ENCODE data around the gene RABEP1. TPM values are rescaled to one million over a fixed set of nuclear protein-coding genes. Genes with fewer than 3 reads are reported as not detected.
"Not testable (repeated sequence)": the region's sequence is repeated elsewhere in the genome, so short reads cannot be mapped to it uniquely, and the experiment has no call there.

Gene RABEP1
- total RNA-seq, 1 donor from 2014 or later = 9.3 TPM

DNA sequence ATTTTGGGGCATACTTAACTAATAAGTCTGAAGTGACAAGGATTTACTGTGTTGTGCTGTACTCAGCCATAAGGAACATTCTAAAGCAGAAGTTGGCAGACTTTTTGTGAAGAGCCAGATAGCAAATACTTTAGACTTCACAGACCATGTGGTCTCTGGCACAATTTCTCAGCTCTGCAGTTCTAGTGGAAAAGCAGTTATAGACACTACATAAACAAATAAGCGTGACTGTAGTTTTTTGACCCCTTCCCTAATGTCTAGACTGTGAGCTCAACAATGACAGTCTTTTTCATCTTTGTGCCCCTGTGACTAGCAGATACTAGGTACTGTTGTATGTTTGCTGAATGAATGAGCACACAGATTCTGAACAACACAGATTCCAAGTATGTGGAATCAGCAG lies 142.8 kb downstream of the RABEP1 start:
- H3K27ac ChIP-seq = no peak overlapping the region
- intact Hi-C loops (cut with DNase I) = loop anchor here (5.0 kb wide), 1 partner anchor 42 kb away; the partner anchor contains the start of gene DHX33
- no peaks in the 10 kb centered on the region for H3K9me3 ChIP-seq
- H3K27me3 ChIP-seq = no peaks in the 10 kb centered on the region
- H3K4me3 ChIP-seq = no peak overlapping the region
- H3K4me1 ChIP-seq = peaks cover 3 to 4% of the 10 kb centered on the region in 2 donors
- H3K36me3 ChIP-seq = peaks cover 61 to 78% of the 10 kb centered on the region in 2 donors
- no peak for DNase-seq (ENCODE audit: low spot score in 2 of 2)
- no peak for TF ChIP-seq CTCF (IDR thresholded peaks at IDR 0.05)

- no peak for TF ChIP-seq CTCF (IDR thresholded peaks at IDR 0.05)
- H3K4me1 ChIP-seq = peaks cover under 1% of the 10 kb centered on the region in 2 donors
- no peaks in the 10 kb centered on the region for H3K27me3 ChIP-seq
- H3K9me3 ChIP-seq = no peaks in the 10 kb centered on the region
- no peak overlapping the region for H3K4me3 ChIP-seq
- H3K36me3 ChIP-seq = peaks cover 67 to 88% of the 10 kb centered on the region in 2 donors
- H3K27ac ChIP-seq = no peak overlapping the region
- intact Hi-C loops (cut with DNase I) = no loop called here
- no peak for DNase-seq (ENCODE audit: low spot score in 2 of 2)
Measured at GRCh38 chr17:5425826-5426225, 143.7 kb downstream of the RABEP1 start.

GRCh38 chr17:5429191-5429887 lies 147.3 kb downstream of the RABEP1 start:
- no peaks in the 10 kb centered on the region for H3K27me3 ChIP-seq
- no peaks in the 10 kb centered on the region for H3K9me3 ChIP-seq
- no peak for DNase-seq (ENCODE audit: low spot score in 2 of 2)
- H3K4me1 ChIP-seq = no peaks in the 10 kb centered on the region
- H3K36me3 ChIP-seq = peaks cover 79 to 99% of the 10 kb centered on the region in 2 donors
- H3K4me3 ChIP-seq = no peak overlapping the region
- intact Hi-C loops (cut with DNase I) = no loop called here
- TF ChIP-seq CTCF (IDR thresholded peaks at IDR 0.05) = no peak
- H3K27ac ChIP-seq = no peak overlapping the region

DNA sequence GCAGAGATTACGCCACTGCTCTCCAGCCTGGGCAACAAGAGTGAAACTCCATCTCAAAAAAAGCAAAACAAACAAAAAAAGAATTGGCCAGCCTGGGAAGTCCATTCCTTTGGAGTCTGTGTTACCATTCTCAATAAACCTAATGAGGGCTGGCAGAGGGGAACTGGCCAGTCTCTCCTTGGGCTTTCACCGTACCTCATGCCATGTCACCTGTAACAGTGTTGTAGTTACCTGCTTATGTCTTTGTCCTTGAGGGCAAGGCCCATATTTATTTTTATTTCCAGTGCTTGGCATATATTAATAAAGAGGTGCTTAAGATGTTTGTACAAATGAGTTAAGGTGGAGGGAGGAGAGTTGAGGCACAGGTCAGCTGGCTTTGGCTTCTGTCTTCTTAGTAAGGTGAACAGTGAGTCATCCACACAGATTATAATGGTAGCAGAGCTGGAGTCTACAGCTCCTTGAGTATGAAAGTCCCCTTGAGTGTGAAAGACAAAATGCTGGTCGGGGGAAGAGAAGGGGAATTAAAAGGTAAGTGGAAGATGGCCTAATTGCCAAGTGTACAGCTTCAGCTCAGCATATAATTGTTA lies 148.4 kb downstream of the RABEP1 start:
- Histone ChIP-seq H3K27me3 (no peaks in the 10 kb centered on the region), H3K4me1 (no peaks in the 10 kb centered on the region), H3K9me3 (no peaks in the 10 kb centered on the region), H3K4me3 (no peak overlapping the region), H3K27ac (no peak overlapping the region), H3K36me3 (peaks cover 78 to 98% of the 10 kb centered on the region in 2 donors)
- intact Hi-C loops (cut with DNase I) = no loop called here
- TF ChIP-seq CTCF (IDR thresholded peaks at IDR 0.05) = no peak
- DNase-seq (ENCODE audit: low spot score in 2 of 2) = no peak

DNA sequence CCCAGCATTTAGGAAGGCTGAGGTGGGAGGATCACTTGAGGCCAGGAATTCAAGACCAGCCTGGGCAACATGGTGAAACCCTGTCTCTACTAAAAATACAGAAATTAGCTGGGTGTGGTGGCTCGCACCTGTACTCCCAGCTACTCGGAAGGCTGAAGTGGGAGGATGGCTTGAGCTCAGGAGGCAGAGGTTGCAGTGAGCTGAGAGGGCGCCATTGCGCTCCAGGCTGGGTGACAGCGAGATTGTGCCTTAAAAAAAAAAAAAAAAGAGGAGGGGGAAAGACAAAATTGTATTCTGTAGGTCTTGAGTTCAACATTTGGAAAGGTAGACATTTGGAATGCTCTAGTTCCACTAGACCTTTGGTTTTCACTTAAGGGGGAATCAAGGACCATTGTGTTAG lies 149.2 kb downstream of the RABEP1 start:
- peaks cover 71 to 91% of the 10 kb centered on the region in 2 donors for H3K36me3 ChIP-seq
- H3K9me3 ChIP-seq; H3K27ac ChIP-seq; DNase-seq (ENCODE audit: low spot score in 2 of 2); intact Hi-C loops (cut with DNase I); H3K4me1 ChIP-seq; H3K27me3 ChIP-seq; H3K4me3 ChIP-seq: not testable (repeated sequence)

DNA sequence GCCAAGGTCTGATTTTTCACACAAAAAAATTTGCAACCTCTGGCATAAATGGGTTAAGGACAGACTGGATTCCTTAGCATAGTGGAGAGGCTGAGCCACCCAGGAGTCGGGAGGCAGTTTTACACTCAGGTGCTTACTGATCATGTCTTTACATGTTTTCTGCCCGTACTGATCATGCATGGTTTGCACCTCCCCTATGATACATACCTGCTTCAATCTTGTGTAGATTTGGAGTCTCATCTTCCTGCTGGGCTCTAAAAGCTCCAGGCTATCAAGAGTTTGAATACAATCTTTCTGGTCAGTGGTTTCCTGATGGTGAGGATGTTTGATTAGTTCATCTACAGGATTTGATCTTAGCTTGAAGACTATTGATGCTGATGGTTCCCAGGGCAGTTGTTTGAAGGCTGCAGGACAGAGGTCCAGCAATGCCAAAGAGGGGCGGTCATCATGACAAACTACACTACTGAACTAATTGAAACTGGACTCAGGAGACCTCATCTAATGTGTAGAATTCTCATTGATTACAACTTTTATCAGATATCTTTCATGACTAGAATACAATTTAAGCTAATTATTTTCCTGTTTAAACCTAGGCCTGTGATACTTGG lies 150.0 kb downstream of the RABEP1 start:
- no peak for DNase-seq (ENCODE audit: low spot score in 2 of 2)
- Histone ChIP-seq H3K27me3 (no peaks in the 10 kb centered on the region), H3K9me3 (no peaks in the 10 kb centered on the region), H3K4me3 (no peak overlapping the region), H3K36me3 (peaks cover 72 to 86% of the 10 kb centered on the region in 2 donors), H3K4me1 (peaks cover 0 to 2% of the 10 kb centered on the region in 2 donors), H3K27ac (no peak overlapping the region)
- intact Hi-C loops (cut with DNase I) = no loop called here
- TF ChIP-seq CTCF (IDR thresholded peaks at IDR 0.05) = no peak
